NCI-H2107 treated with DMSO at 0.1 percent for 48 hours (cell line): Measurements from ENCODE around the gene TRAPPC12.
"Not testable (repeated sequence)": the region's sequence is repeated elsewhere in the genome, so short reads cannot be mapped to it uniquely, and the experiment has no call there.

Experiments
- DNase-seq: peaks from one replicate; lab custom pipeline; 2025; ENCODE audit not compliant: unreplicated experiment; lab: John Stamatoyannopoulos, UW

Gene TRAPPC12

GRCh38 chr2:3430740-3431490 lies 51.4 kb downstream of the TRAPPC12 start:
- DNase-seq, result no peak

GRCh38 chr2:3432067-3432466 lies 52.6 kb downstream of the TRAPPC12 start:
- DNase-seq, result no peak

GRCh38 chr2:3432693-3433338 lies 53.3 kb downstream of the TRAPPC12 start:
- peak; percentile 77 for DNase-seq

DNA sequence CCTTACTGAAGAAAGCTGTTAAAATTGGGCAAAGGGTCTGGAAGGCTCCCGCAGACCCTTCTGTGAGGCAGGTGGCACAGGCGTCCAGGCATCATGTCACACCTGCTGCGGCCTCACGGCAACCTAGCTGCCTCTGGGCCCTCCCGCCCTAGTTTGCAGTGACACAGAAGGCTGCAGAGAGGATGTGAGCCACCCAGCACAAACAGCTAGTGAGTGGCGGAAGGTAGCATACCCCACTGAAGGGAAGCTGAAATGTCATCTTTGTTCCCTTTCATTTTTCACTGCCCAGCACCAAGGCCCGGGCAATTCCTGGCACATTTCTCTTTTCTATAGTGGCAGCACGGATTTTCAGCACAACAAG lies 53.8 kb downstream of the TRAPPC12 start:
- peak; percentile 77 for DNase-seq

DNA sequence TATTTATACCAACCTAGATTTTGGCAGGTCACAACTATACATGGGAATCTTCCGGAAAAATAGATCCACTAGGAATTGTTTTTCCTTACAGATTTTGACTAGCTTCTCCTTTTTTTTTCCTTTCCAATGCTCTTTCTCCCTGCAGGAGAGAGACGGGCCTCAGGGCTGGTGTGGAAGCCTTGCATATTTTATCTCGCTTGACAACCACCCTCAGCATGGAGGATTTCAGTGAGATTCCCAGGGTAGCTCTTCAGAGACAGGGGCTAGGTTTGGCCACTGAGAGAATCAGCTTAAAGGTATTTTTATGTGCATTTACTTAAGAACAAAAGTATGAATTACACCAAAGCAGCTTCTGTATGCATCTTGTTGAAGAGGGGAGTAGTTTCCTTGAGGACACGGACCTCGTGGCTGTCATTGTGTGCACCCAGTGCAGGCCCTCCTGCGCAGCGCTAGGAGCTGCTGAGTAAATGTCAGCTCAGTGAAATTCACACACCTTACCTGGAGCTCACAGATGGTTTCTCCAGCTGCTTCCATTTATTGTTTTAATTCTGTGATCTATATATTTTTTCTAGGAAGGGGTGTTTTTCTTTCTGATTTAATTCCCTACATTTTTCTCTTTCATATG lies 54.4 kb downstream of the TRAPPC12 start:
- no peak for DNase-seq

- peak; percentile 39 for DNase-seq
Observed at GRCh38 chr2:3434654-3435053, 55.2 kb downstream of the TRAPPC12 start.

DNA sequence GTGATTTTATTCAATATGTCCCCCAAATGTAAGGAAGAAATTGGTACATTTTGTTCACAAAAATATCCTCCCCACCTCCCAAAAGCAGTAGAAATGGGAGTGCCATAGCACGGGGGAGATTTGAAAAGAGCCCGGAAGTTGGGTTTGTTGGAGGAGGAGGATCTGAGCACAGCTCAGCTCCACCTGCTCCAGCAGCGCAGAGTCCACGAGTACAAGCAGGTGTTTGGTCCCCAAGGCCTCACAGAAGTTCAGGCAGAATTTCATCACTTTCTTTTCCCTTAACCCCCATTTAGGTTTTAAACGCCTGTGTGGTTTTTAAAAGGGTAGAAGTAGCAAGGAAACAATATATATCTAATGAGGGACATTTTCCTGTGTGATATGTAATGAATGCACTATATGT lies 56.0 kb downstream of the TRAPPC12 start:
- DNase-seq, result peak; percentile 87

DNA sequence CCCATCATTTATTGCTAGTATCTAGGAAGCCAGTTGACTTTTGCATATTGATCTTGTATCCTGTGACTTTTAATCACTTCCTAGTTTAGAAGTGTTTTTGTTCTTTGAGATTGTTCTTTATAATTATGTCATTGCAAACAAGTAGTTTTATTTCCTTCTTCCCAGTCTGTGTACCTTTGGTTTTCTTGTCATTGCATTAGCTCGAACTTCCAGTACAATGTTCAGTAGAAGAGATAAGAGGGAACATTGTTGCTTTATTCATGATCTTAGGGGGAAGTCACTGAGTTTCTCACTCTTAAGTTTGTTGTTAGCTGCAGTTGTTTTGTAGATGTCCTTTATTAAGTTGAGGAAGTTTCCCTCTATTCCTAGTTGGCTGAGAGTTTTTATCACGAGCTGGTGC lies 61.0 kb downstream of the TRAPPC12 start:
- DNase-seq, result no peak

GRCh38 chr2:3441465-3441864 lies 62.0 kb downstream of the TRAPPC12 start:
- DNase-seq, result no peak

DNA sequence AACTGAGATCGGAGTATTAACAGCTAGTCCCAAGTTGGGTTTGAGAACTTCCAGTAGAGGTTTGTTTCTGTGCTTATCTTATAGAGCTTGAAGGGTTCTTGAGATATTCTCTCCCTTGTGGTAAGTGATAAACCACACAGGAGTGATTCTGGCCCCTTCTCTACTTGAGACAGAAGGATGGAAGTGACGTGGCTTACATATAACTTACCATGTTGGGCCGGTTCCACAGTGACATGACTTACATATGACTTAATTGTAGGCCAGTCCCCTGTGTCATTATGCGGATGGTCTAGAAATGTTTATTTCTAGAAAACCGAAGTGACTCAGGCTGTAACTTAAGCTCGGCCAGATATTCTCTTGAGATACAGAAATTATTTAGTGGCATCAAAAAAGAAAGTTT lies 62.7 kb downstream of the TRAPPC12 start:
- no peak for DNase-seq

GRCh38 chr2:3443083-3443482 lies 63.6 kb downstream of the TRAPPC12 start:
- DNase-seq, result no peak

DNA sequence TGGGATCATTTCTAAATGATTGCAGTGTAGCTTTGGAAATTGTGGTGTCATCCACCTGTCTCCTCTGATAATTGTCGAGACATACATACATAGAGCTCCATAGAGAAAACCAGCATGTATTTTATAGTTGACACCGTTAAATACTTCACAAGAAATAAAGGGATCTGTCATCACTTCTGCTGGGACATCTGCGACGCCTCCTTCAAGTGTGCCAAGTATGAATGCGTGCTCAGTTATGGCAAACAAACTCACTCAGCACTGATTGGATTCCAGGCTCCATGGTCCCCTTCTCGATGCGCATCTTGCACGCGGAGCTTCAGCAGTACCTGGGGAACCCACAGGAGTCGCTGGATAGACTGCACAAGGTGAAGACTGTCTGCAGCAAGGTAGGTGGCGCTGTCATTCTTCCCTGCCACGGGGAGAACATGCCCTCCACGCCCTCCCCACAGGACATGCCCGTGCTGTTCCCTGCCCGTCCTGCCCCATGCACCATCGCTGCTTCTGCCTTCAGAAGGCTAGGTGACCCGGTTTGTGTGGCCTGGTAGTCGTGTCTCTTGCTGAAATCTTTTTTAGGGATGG lies 64.1 kb downstream of the TRAPPC12 start:
- DNase-seq, result no peak

GRCh38 chr2:3445891-3446290 lies 66.4 kb downstream of the TRAPPC12 start:
- DNase-seq, result peak; percentile 29

- no peak for DNase-seq
Observed at GRCh38 chr2:3446381-3446780, 66.9 kb downstream of the TRAPPC12 start.

- peak; percentile 51 for DNase-seq
Observed at GRCh38 chr2:3447186-3447585, 67.7 kb downstream of the TRAPPC12 start.

GRCh38 chr2:3447789-3448317 lies 68.4 kb downstream of the TRAPPC12 start:
- DNase-seq, result peak; percentile 94

DNA sequence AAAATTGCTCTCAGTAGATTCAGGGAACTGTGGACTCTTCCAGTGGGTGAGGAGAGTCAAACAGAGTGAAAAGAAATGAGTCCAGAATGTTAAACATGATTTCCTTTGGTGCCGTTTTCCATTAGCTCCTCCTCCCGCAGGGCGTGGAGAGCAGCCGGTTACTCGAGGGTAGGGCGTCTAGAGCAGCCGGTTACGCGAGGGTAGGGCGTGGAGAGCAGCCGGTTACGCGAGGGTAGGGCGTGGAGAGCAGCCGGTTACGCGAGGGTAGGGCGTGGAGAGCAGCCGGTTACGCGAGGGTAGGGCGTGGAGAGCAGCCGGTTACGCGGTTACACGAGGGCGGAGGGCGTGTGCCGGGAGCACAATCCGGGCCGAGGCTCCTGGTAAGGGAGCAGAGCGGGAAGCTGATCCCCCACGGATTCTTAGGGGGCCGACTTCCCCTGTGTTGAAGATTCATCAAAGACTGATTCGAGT lies 69.0 kb downstream of the TRAPPC12 start:
- DNase-seq, result not testable (repeated sequence)

- DNase-seq, result no peak
Observed at GRCh38 chr2:3449086-3449485, 69.6 kb downstream of the TRAPPC12 start.

GRCh38 chr2:3449936-3450335 lies 70.4 kb downstream of the TRAPPC12 start:
- no peak for DNase-seq

DNA sequence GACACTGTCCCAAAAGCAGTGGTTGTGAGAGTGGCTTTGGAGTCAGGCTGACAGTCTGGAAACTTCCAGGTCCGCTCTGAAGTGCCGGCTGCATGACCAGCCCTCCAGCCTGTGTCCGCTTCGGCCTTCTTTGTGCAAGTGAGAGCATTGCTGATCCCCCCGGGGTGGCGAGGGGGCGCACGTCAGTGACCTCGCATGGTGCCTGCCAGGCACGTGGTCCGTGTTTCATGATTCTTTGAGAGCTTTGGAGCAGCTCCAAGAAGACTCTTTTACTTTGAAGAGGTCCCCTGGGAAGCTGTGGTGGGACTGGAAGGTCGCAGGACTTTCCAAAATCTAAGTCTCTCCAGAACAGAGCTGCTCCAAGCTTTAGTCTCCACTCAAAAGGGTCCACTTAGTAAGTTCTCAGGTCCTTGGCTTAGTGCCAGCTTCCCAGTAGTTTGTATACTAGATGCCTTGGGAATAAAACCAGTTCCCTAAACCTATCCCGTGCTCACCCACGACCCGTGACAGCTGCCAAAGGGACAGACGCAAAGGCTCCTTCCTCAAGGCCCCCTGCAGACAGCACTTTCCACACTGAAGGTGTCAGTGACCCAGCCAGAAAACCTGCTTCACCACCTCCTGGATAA lies 71.0 kb downstream of the TRAPPC12 start:
- peak; percentile 55 for DNase-seq

DNA sequence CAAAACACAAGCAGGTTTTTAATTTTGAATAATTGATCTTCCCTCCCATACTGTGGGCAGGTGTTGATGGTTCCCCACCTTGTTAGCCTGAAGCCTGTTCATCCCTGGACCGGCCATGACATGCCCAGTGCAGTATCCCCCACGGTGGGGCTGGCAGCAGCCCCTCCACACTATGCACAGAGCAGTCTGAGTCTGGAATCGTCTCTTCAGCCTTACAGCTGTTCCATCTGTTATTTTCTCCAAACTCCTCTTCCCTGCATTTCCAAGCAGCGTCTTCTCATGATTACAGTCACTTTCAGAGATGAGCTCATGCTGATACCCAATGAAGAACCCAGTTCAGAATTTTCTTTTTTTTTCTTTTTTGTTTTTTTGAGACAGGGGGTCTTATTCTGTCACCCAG lies 71.7 kb downstream of the TRAPPC12 start:
- no peak for DNase-seq
